HepG2 (cell line): ENCODE results near the gene SENP5. TPM values are rescaled to one million over a fixed set of nuclear protein-coding genes. Genes with fewer than 3 reads are reported as not detected.
A peak's percentile ranks its signal among the peaks of the same experiment; 100 is the strongest.

Experiments
- AGO1 ChIP-seq: fragments of 200-400 bp; formaldehyde crosslinking; IDR thresholded peaks from 2 replicates; pipeline ENCODE4 v1.6.1; 2017; ENCODE audit warnings: mild to moderate bottlenecking, low read depth, low read length, moderate library complexity; ENCODE audit not compliant: poor library complexity, severe bottlenecking
- ATF1 ChIP-seq: IDR thresholded peaks from 2 replicates; pipeline ENCODE4 v1.6.1; 2016; ENCODE audit warnings: mild to moderate bottlenecking, control low read depth
- ATF6 ChIP-seq: sonication (generic); formaldehyde crosslinking; conservative IDR thresholded peaks from 2 replicates; pipeline ENCODE4 v1.4.0; 2020; ENCODE audit warnings: missing genetic modification reagents
- CENPBD1 ChIP-seq: sonication (generic); formaldehyde crosslinking; IDR thresholded peaks from 2 replicates; pipeline ENCODE4 v1.8.0; 2022; ENCODE audit warnings: missing genetic modification reagents, low read depth, mild to moderate bottlenecking, borderline replicate concordance
- GATAD2A ChIP-seq: IDR thresholded peaks from 2 replicates; pipeline ENCODE4 v1.6.1; 2016
- HDAC6 ChIP-seq: fragments of 200-600 bp; sonication (generic); IDR thresholded peaks from 2 replicates; pipeline ENCODE4 v1.7.0; 2017; ENCODE audit warnings: mild to moderate bottlenecking, antibody characterized with exemption, low read length, low read depth
- NCOA1 ChIP-seq: sonication (generic); formaldehyde crosslinking; IDR thresholded peaks from 2 replicates; pipeline ENCODE4 v1.9.0; 2021; ENCODE audit warnings: missing genetic modification reagents
- NFKB2 ChIP-seq: sonication (generic); formaldehyde crosslinking; IDR thresholded peaks from 2 replicates; pipeline ENCODE4 v1.4.0; 2020; ENCODE audit warnings: missing genetic modification reagents, borderline replicate concordance
- POLR2G ChIP-seq: fragments of 200-400 bp; formaldehyde crosslinking; IDR thresholded peaks from 2 replicates; pipeline ENCODE4 v1.6.1; 2018; ENCODE audit warnings: mild to moderate bottlenecking, low read depth, low read length, moderate library complexity
- RAD51 ChIP-seq: fragments of 450-650 bp; IDR thresholded peaks from 2 replicates; pipeline ENCODE4 v1.6.1; 2016; ENCODE audit warnings: borderline replicate concordance
- ZBTB38 ChIP-seq: sonication (generic); formaldehyde crosslinking; IDR thresholded peaks from 2 replicates; pipeline ENCODE4 v1.5.1; 2020; ENCODE audit warnings: mild to moderate bottlenecking, missing genetic modification reagents
- ZFX ChIP-seq: sonication (generic); formaldehyde crosslinking; IDR thresholded peaks from 2 replicates; pipeline ENCODE4 v1.4.0; 2020; ENCODE audit warnings: mild to moderate bottlenecking, low read depth, missing genetic modification reagents, moderate library complexity
- ZMAT3 ChIP-seq: sonication (generic); formaldehyde crosslinking; conservative IDR thresholded peaks from 2 replicates; pipeline ENCODE4 v1.7.0; 2021; ENCODE audit warnings: missing genetic modification reagents
- ZNF160 ChIP-seq: sonication (generic); formaldehyde crosslinking; IDR thresholded peaks from 2 replicates; pipeline ENCODE4 v1.8.0; 2022; ENCODE audit warnings: mild to moderate bottlenecking, inconsistent platforms, missing genetic modification reagents
- ZNF709 ChIP-seq: sonication (generic); formaldehyde crosslinking; IDR thresholded peaks from 2 replicates; pipeline ENCODE4 v1.5.0; 2020; ENCODE audit warnings: mild to moderate bottlenecking, missing genetic modification reagents
- ZNF747 ChIP-seq: sonication (generic); formaldehyde crosslinking; IDR thresholded peaks from 2 replicates; pipeline ENCODE4 v1.8.1; 2023; ENCODE audit warnings: missing genetic modification reagents, mild to moderate bottlenecking, borderline replicate concordance
- ZNF749 ChIP-seq: sonication (generic); formaldehyde crosslinking; IDR thresholded peaks from 2 replicates; pipeline ENCODE4 v1.8.0; 2022; ENCODE audit warnings: mild to moderate bottlenecking, missing genetic modification reagents, moderate library complexity, borderline replicate concordance
- ZNF841 ChIP-seq: sonication (generic); formaldehyde crosslinking; IDR thresholded peaks from 2 replicates; pipeline ENCODE4 v1.8.1; 2023; ENCODE audit warnings: missing genetic modification reagents, borderline replicate concordance
- polyA plus RNA-seq, 8 experiments: library from polyadenylated mRNA; depleted of rRNA in 3 of 8; stranded (reverse) in 7 of 8; unstranded in 1 of 8; fragments of >200 nt; fragmentation: Illumina TruSeq in 4 of 8; extraction: Trizol in 4 of 8; gene quantifications; 2 replicates each; pipeline versions ENCODE4 v1.2.1 to v1.2.3, GENCODE V29; 2011 to 2016; ENCODE audit warnings: low read depth in 4 of 8, missing spikeins in 1 of 8, mixed read lengths in 1 of 8; ENCODE audit not compliant: insufficient read depth in 1 of 8
- total RNA-seq, 5 experiments: library from RNA; depleted of rRNA; stranded (reverse); fragments of >200 nt; fragmentation: Illumina TruSeq; extraction: Trizol; gene quantifications; 2 replicates each; pipeline ENCODE4 v1.2.3, GENCODE V29; 2016; ENCODE audit warnings: low read depth in 1 of 5
- TF ChIP-seq, protein P1 (sequence below): sonication (generic); formaldehyde crosslinking; IDR thresholded peaks from 2 replicates; pipeline ENCODE4 v1.4.0; 2020; ENCODE audit warnings: missing genetic modification reagents, borderline replicate concordance
- TF ChIP-seq, protein P2 (sequence below): sonication (generic); formaldehyde crosslinking; IDR thresholded peaks from 2 replicates; pipeline ENCODE4 v1.4.0; 2020; ENCODE audit warnings: missing genetic modification reagents, borderline replicate concordance

SENP5 gene
- total and polyA plus RNA-seq, 2 of the 13 experiments (the other 11 are each of a cell fraction or from before 2014, with no cell fraction given) = 17.6 to 30.9 TPM

DNA sequence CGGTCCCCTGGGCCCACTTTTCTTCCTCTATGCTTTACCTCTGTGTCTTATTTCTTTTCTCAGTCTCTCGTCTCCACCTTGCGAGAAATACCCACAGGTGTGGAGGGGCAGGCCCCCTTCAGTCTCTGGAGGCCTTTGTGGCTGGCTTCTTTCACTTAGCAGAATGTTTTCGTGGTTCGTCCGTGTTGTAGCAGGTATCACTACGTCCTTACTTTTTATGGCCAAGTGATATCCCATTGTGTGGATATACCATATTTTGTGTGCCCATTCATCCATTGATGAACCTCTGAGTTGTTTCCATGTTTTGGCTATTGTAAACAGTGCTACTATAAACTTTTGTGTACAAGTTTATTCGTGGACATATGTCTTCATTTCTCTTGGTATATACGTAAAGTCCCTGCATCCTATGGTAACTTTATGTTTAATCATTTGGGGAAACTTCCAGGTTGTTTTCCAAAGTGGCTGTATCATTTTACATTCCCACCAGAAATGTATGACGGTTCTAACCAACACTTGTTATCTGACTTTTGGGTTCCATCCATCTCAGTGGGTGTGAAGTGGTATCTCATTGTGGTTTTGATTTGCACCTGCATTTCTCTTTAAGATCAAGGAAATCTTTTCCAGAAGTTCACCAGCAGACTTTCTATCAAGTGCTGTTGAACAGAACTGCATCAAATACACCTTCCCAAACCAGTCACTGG lies 95.4 kb downstream of the SENP5 start (continued):
- TF ChIP-seq, protein P1, sequence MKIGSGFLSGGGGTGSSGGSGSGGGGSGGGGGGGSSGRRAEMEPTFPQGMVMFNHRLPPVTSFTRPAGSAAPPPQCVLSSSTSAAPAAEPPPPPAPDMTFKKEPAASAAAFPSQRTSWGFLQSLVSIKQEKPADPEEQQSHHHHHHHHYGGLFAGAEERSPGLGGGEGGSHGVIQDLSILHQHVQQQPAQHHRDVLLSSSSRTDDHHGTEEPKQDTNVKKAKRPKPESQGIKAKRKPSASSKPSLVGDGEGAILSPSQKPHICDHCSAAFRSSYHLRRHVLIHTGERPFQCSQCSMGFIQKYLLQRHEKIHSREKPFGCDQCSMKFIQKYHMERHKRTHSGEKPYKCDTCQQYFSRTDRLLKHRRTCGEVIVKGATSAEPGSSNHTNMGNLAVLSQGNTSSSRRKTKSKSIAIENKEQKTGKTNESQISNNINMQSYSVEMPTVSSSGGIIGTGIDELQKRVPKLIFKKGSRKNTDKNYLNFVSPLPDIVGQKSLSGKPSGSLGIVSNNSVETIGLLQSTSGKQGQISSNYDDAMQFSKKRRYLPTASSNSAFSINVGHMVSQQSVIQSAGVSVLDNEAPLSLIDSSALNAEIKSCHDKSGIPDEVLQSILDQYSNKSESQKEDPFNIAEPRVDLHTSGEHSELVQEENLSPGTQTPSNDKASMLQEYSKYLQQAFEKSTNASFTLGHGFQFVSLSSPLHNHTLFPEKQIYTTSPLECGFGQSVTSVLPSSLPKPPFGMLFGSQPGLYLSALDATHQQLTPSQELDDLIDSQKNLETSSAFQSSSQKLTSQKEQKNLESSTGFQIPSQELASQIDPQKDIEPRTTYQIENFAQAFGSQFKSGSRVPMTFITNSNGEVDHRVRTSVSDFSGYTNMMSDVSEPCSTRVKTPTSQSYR (CRISPR knock-in tag) = no peak
- TF ChIP-seq ATF6 (0 out of 2 replicates have a peak, but pooled peaks have one; percentile 22), ZMAT3 (CRISPR knock-in tag) (no peak; the same call in 1 of the 2 replicates), HDAC6 (no peak), CENPBD1 (0 out of 2 replicates have a peak, but pooled peaks have one; percentile 4), ZNF160 (CRISPR knock-in tag) (0 out of 2 replicates have a peak, but pooled peaks have one; percentile 51), ZNF747 (CRISPR knock-in tag) (no peak), ZFX (CRISPR knock-in tag) (peak; percentile 49), RAD51 (no peak), POLR2G (peak; percentile 65), ZNF709 (CRISPR knock-in tag) (0 out of 2 replicates have a peak, but pooled peaks have one; percentile 28), NCOA1 (CRISPR knock-in tag) (peak; percentile 68; the same call in 1 of the 2 replicates), ZNF841 (no peak), NFKB2 (CRISPR knock-in tag) (no peak), GATAD2A (CRISPR knock-in tag) (peak; percentile 3; the same call in 1 of the 2 replicates), ZBTB38 (CRISPR knock-in tag) (peak; percentile 95), AGO1 (no peak), ZNF749 (CRISPR knock-in tag) (0 out of 2 replicates have a peak, but pooled peaks have one; percentile 19), ATF1 (CRISPR knock-in tag) (0 out of 2 replicates have a peak, but pooled peaks have one; percentile 8)
- TF ChIP-seq, protein P2, sequence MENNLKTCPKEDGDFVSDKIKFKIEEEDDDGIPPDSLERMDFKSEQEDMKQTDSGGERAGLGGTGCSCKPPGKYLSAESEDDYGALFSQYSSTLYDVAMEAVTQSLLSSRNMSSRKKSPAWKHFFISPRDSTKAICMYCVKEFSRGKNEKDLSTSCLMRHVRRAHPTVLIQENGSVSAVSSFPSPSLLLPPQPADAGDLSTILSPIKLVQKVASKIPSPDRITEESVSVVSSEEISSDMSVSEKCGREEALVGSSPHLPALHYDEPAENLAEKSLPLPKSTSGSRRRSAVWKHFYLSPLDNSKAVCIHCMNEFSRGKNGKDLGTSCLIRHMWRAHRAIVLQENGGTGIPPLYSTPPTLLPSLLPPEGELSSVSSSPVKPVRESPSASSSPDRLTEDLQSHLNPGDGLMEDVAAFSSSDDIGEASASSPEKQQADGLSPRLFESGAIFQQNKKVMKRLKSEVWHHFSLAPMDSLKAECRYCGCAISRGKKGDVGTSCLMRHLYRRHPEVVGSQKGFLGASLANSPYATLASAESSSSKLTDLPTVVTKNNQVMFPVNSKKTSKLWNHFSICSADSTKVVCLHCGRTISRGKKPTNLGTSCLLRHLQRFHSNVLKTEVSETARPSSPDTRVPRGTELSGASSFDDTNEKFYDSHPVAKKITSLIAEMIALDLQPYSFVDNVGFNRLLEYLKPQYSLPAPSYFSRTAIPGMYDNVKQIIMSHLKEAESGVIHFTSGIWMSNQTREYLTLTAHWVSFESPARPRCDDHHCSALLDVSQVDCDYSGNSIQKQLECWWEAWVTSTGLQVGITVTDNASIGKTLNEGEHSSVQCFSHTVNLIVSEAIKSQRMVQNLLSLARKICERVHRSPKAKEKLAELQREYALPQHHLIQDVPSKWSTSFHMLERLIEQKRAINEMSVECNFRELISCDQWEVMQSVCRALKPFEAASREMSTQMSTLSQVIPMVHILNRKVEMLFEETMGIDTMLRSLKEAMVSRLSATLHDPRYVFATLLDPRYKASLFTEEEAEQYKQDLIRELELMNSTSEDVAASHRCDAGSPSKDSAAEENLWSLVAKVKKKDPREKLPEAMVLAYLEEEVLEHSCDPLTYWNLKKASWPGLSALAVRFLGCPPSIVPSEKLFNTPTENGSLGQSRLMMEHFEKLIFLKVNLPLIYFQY (CRISPR knock-in tag) = peak; percentile 47; the same call in 1 of the 2 replicates
